Measurements from ENCODE around the gene UMAD1.

UMAD1 gene

GRCh38 chr7:7706556-7707172 is 66.1 kb downstream of the UMAD1 start:
- H3K9me3 ChIP-seq (replicated peaks; ENCODE audit: low read length), result no peaks in the 10 kb centered on the region
- H3K27me3 ChIP-seq (ENCODE audit: control insufficient read depth, insufficient read depth, low read length), result no peaks in the 10 kb centered on the region
- no peaks in the 10 kb centered on the region for H3K36me3 ChIP-seq (ENCODE audit: insufficient read depth, low read length)
- H3K9ac ChIP-seq (ENCODE audit: low read depth, low read length), result no peak overlapping the region
- peaks cover 12% of the 10 kb centered on the region for H3K4me1 ChIP-seq (ENCODE audit: control insufficient read depth, insufficient read depth, low read length)
- H3K4me3 ChIP-seq (ENCODE audit: low read length), result no peak overlapping the region
- no peak overlapping the region for H3K4me2 ChIP-seq (ENCODE audit: low read length)

GRCh38 chr7:7707246-7707645 is 66.7 kb downstream of the UMAD1 start:
- H3K27me3 ChIP-seq (ENCODE audit: control insufficient read depth, insufficient read depth, low read length), result no peaks in the 10 kb centered on the region
- H3K4me2 ChIP-seq (ENCODE audit: low read length), result no peak overlapping the region
- no peaks in the 10 kb centered on the region for H3K9me3 ChIP-seq (replicated peaks; ENCODE audit: low read length)

GRCh38 chr7:7707806-7708205 is 67.3 kb downstream of the UMAD1 start:
- Histone ChIP-seq H3K27me3 (ENCODE audit: control insufficient read depth, insufficient read depth, low read length) (no peaks in the 10 kb centered on the region), H3K9ac (ENCODE audit: low read depth, low read length) (no peak overlapping the region)

More at GRCh38 chr7:7707246-7707645, 66.7 kb downstream of the UMAD1 start:
- Histone ChIP-seq H3K4me1 (ENCODE audit: control insufficient read depth, insufficient read depth, low read length) (peaks cover 12% of the 10 kb centered on the region), H3K9ac (ENCODE audit: low read depth, low read length) (no peak overlapping the region), H3K4me3 (ENCODE audit: low read length) (no peak overlapping the region), H3K36me3 (ENCODE audit: insufficient read depth, low read length) (no peaks in the 10 kb centered on the region)

GRCh38 chr7:7709291-7709690 is 68.7 kb downstream of the UMAD1 start:
- Histone ChIP-seq H3K27me3 (ENCODE audit: control insufficient read depth, insufficient read depth, low read length) (no peaks in the 10 kb centered on the region), H3K4me3 (ENCODE audit: low read length) (no peak overlapping the region), H3K9ac (ENCODE audit: low read depth, low read length) (no peak overlapping the region), H3K36me3 (ENCODE audit: insufficient read depth, low read length) (no peaks in the 10 kb centered on the region), H3K4me2 (ENCODE audit: low read length) (no peak overlapping the region), H3K4me1 (ENCODE audit: control insufficient read depth, insufficient read depth, low read length) (peaks cover 9% of the 10 kb centered on the region), H3K9me3 (replicated peaks; ENCODE audit: low read length) (no peaks in the 10 kb centered on the region)

More at GRCh38 chr7:7707806-7708205, 67.3 kb downstream of the UMAD1 start:
- Histone ChIP-seq H3K36me3 (ENCODE audit: insufficient read depth, low read length) (no peaks in the 10 kb centered on the region), H3K4me3 (ENCODE audit: low read length) (no peak overlapping the region), H3K4me1 (ENCODE audit: control insufficient read depth, insufficient read depth, low read length) (peaks cover 9% of the 10 kb centered on the region), H3K4me2 (ENCODE audit: low read length) (no peak overlapping the region), H3K9me3 (replicated peaks; ENCODE audit: low read length) (no peaks in the 10 kb centered on the region)

GRCh38 chr7:7710469-7710868 is 69.9 kb downstream of the UMAD1 start:
- Histone ChIP-seq H3K4me2 (ENCODE audit: low read length) (no peak overlapping the region), H3K4me3 (ENCODE audit: low read length) (no peak overlapping the region), H3K9ac (ENCODE audit: low read depth, low read length) (no peak overlapping the region), H3K9me3 (replicated peaks; ENCODE audit: low read length) (no peaks in the 10 kb centered on the region), H3K36me3 (ENCODE audit: insufficient read depth, low read length) (no peaks in the 10 kb centered on the region), H3K27me3 (ENCODE audit: control insufficient read depth, insufficient read depth, low read length) (no peaks in the 10 kb centered on the region), H3K4me1 (ENCODE audit: control insufficient read depth, insufficient read depth, low read length) (peaks cover 7% of the 10 kb centered on the region)

GRCh38 chr7:7713730-7714129 is 73.2 kb downstream of the UMAD1 start:
- no peak overlapping the region for H3K4me2 ChIP-seq (ENCODE audit: low read length)
- no peaks in the 10 kb centered on the region for H3K4me1 ChIP-seq (ENCODE audit: control insufficient read depth, insufficient read depth, low read length)
- H3K36me3 ChIP-seq (ENCODE audit: insufficient read depth, low read length), result no peaks in the 10 kb centered on the region
- no peaks in the 10 kb centered on the region for H3K9me3 ChIP-seq (replicated peaks; ENCODE audit: low read length)
- H3K4me3 ChIP-seq (ENCODE audit: low read length), result no peak overlapping the region
- H3K9ac ChIP-seq (ENCODE audit: low read depth, low read length), result no peak overlapping the region
- no peaks in the 10 kb centered on the region for H3K27me3 ChIP-seq (ENCODE audit: control insufficient read depth, insufficient read depth, low read length)

- H3K4me1 ChIP-seq (ENCODE audit: control insufficient read depth, insufficient read depth, low read length), result peaks cover 11% of the 10 kb centered on the region
- H3K4me3 ChIP-seq (ENCODE audit: low read length), result no peak within 1 kb of the TSS
- H3K4me2 ChIP-seq (ENCODE audit: low read length), result peak within 1 kb of the TSS; percentile 11
- H3K36me3 ChIP-seq (ENCODE audit: insufficient read depth, low read length), result no peaks in the 10 kb centered on the region
- no peaks in the 10 kb centered on the region for H3K27me3 ChIP-seq (ENCODE audit: control insufficient read depth, insufficient read depth, low read length)
- H3K9me3 ChIP-seq (replicated peaks; ENCODE audit: low read length), result no peaks in the 10 kb centered on the region
- no peak within 1 kb of the TSS for H3K9ac ChIP-seq (ENCODE audit: low read depth, low read length)
Measured at GRCh38 chr7:7718492-7718891, 77.9 kb downstream of the UMAD1 start, which contains the start of gene RPA3. TSS of gene RPA3 (minus strand) at chr7:7718607. CDS start at chr7:7640418, 78,189 bp downstream.

GRCh38 chr7:7719236-7719635 is 78.7 kb downstream of the UMAD1 start:
- Histone ChIP-seq H3K4me2 (ENCODE audit: low read length) (peak overlapping the region; percentile 11), H3K4me3 (ENCODE audit: low read length) (no peak overlapping the region), H3K9ac (ENCODE audit: low read depth, low read length) (no peak overlapping the region), H3K4me1 (ENCODE audit: control insufficient read depth, insufficient read depth, low read length) (peaks cover 11% of the 10 kb centered on the region), H3K27me3 (ENCODE audit: control insufficient read depth, insufficient read depth, low read length) (no peaks in the 10 kb centered on the region), H3K36me3 (ENCODE audit: insufficient read depth, low read length) (no peaks in the 10 kb centered on the region), H3K9me3 (replicated peaks; ENCODE audit: low read length) (no peaks in the 10 kb centered on the region)

- Histone ChIP-seq H3K4me1 (ENCODE audit: control insufficient read depth, insufficient read depth, low read length) (peaks cover 11% of the 10 kb centered on the region), H3K36me3 (ENCODE audit: insufficient read depth, low read length) (no peaks in the 10 kb centered on the region), H3K4me3 (ENCODE audit: low read length) (no peak overlapping the region), H3K9ac (ENCODE audit: low read depth, low read length) (no peak overlapping the region), H3K27me3 (ENCODE audit: control insufficient read depth, insufficient read depth, low read length) (no peaks in the 10 kb centered on the region), H3K9me3 (replicated peaks; ENCODE audit: low read length) (no peaks in the 10 kb centered on the region), H3K4me2 (ENCODE audit: low read length) (no peak overlapping the region)
Measured at GRCh38 chr7:7720193-7720592, 79.6 kb downstream of the UMAD1 start.

- Histone ChIP-seq H3K9me3 (replicated peaks; ENCODE audit: low read length) (no peaks in the 10 kb centered on the region), H3K4me2 (ENCODE audit: low read length) (no peak overlapping the region), H3K4me1 (ENCODE audit: control insufficient read depth, insufficient read depth, low read length) (peaks cover 11% of the 10 kb centered on the region), H3K4me3 (ENCODE audit: low read length) (no peak overlapping the region), H3K36me3 (ENCODE audit: insufficient read depth, low read length) (no peaks in the 10 kb centered on the region), H3K27me3 (ENCODE audit: control insufficient read depth, insufficient read depth, low read length) (no peaks in the 10 kb centered on the region), H3K9ac (ENCODE audit: low read depth, low read length) (no peak overlapping the region)
Measured at GRCh38 chr7:7720750-7721621, 80.4 kb downstream of the UMAD1 start.

GRCh38 chr7:7731732-7732131 is 91.2 kb downstream of the UMAD1 start:
- H3K4me1 ChIP-seq (ENCODE audit: control insufficient read depth, insufficient read depth, low read length), result peaks cover 30% of the 10 kb centered on the region
- no peak overlapping the region for H3K4me3 ChIP-seq (ENCODE audit: low read length)
- H3K27me3 ChIP-seq (ENCODE audit: control insufficient read depth, insufficient read depth, low read length), result no peaks in the 10 kb centered on the region
- H3K9me3 ChIP-seq (replicated peaks; ENCODE audit: low read length), result no peaks in the 10 kb centered on the region
- H3K36me3 ChIP-seq (ENCODE audit: insufficient read depth, low read length), result no peaks in the 10 kb centered on the region
- H3K4me2 ChIP-seq (ENCODE audit: low read length), result peak overlapping the region; percentile 7
- peak overlapping the region; percentile 37 for H3K9ac ChIP-seq (ENCODE audit: low read depth, low read length)

Data from skeletal muscle satellite cell (primary cell).